Thoracic aorta (tissue), 2 donors: ENCODE results near the gene EVC. TPM values are rescaled to one million over a fixed set of nuclear protein-coding genes. Genes with fewer than 3 reads are reported as not detected.

Experiments used
- ATAC-seq: fragments of 150-250 bp; one replicate; pipeline ENCODE4 v1.8.0; 2017; ENCODE audit warnings: low read depth; ENCODE audit not compliant: insufficient number of reproducible peaks, low FRiP score
- DNase-seq: peaks from one replicate; pipeline ENCODE4 v3.0.0-alpha.2; 2020; ENCODE audit warnings: low spot score
- H3K27ac ChIP-seq, 2 donors: fragments of 200-600 bp; sonication (generic); 1 replicate in 1 of 2; 2 replicates in 1 of 2; pipeline ENCODE4 v1.5.1; 2016; ENCODE audit warnings: mild to moderate bottlenecking in 2 of 2, moderate library complexity in 2 of 2
- H3K27me3 ChIP-seq: fragments of 200-600 bp; sonication (generic); replicated peaks from 2 replicates; pipeline ENCODE4 v1.6.0; 2016; ENCODE audit warnings: mild to moderate bottlenecking; ENCODE audit not compliant: insufficient read depth
- H3K36me3 ChIP-seq: fragments of 200-600 bp; sonication (generic); one replicate; pipeline ENCODE4 v1.5.1; 2016
- H3K4me1 ChIP-seq, 2 donors: fragments of 200-600 bp; sonication (generic); 1 replicate in 1 of 2; 2 replicates in 1 of 2; pipeline versions ENCODE4 v1.5.1 to v1.6.0; 2016; ENCODE audit warnings: low read depth in 2 of 2, mild to moderate bottlenecking in 1 of 2; ENCODE audit not compliant: control insufficient read depth in 1 of 2
- H3K4me3 ChIP-seq: fragments of 200-600 bp; sonication (generic); 2 replicates; pipeline ENCODE4 v1.5.1; 2016; ENCODE audit warnings: mild to moderate bottlenecking
- H3K9me3 ChIP-seq: fragments of 200-600 bp; sonication (generic); 2 replicates; pipeline ENCODE4 v1.5.1; 2016
- CTCF ChIP-seq: fragments of 200-600 bp; sonication (generic); IDR thresholded peaks from one replicate; pipeline ENCODE4 v1.5.1; 2019; ENCODE audit warnings: antibody characterized with exemption
- total RNA-seq, 2 donors: library from RNA; depleted of rRNA; stranded (reverse); fragments of >200 nt; gene quantifications; one replicate each; pipeline versions ENCODE4 v1.1.0 to v1.2.3, GENCODE V29; 2016

The EVC gene
- total RNA-seq, 2 donors from 2014 or later = 65.1 to 88.5 TPM

DNA sequence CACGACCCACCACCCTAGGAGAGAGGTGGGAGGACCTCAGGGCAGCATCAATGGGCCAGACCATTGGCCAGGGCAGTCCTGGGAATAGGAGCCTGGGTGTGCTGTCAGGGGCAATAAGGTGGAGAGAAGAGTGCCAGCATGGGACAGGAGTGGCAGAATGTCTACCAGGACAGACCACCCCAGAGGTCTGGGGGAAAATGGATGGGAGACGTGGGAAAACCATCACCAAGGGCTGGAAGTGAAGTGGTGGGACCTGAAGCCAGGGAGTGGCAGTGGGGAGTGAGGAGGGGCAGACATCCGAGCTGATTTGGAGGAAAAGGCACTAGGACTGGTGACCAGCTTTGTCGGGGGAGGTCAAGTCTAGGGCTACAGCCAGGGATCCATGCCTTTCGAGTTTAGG is 3.6 kb upstream of the EVC start:
- peaks cover 2% of the 10 kb centered on the region for H3K36me3 ChIP-seq
- H3K27ac ChIP-seq = no peak overlapping the region
- no peak for TF ChIP-seq CTCF
- H3K9me3 ChIP-seq = no peaks in the 10 kb centered on the region
- H3K4me1 ChIP-seq = peaks cover 25 to 47% of the 10 kb centered on the region in 2 donors
- H3K27me3 ChIP-seq = no peaks in the 10 kb centered on the region
- H3K4me3 ChIP-seq = peak overlapping the region; percentile 89
- DNase-seq (no peak), ATAC-seq (no peak)

DNA sequence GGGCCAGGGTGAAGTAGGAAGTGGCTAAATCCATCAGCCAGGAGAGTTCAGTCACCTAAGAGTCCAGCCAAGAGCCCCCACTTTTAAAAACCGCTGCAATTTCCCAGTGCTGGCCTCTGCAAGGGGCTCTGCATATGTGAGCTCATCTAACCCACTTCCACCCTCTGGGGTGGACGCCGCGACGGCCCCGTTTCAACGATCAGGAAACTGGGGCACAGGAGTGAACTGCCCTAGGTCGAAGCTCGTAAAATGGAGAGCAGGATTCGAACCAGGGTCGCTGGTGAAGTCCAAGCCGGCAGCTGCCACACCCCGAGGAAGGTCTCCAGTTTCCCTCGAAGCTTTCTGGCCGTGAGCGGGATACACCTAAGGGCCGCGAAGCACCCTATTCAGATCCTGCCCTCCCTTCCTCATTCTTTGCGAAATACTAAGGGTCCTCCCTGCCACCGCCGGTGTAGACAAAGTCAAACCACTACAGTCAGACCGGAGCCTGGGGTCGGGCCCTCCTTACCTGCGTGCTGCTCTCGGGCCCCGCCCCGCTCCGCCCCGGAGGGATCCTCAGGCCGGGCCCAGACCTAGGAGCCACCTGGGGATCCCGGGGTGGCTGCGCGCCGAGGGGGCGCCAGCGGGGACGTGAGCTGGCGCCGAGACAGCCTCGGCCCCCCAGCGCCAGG is 3.1 kb upstream of the EVC start:
- no peaks in the 10 kb centered on the region for H3K9me3 ChIP-seq
- ATAC-seq = no peak
- no peak for TF ChIP-seq CTCF
- H3K36me3 ChIP-seq = no peaks in the 10 kb centered on the region
- peak overlapping the region; percentile 89 for H3K4me3 ChIP-seq
- no peaks in the 10 kb centered on the region for H3K27me3 ChIP-seq
- H3K4me1 ChIP-seq = peaks cover 27 to 52% of the 10 kb centered on the region in 2 donors
- DNase-seq = no peak
- peak overlapping the region; percentile 85 to 94 for H3K27ac ChIP-seq

DNA sequence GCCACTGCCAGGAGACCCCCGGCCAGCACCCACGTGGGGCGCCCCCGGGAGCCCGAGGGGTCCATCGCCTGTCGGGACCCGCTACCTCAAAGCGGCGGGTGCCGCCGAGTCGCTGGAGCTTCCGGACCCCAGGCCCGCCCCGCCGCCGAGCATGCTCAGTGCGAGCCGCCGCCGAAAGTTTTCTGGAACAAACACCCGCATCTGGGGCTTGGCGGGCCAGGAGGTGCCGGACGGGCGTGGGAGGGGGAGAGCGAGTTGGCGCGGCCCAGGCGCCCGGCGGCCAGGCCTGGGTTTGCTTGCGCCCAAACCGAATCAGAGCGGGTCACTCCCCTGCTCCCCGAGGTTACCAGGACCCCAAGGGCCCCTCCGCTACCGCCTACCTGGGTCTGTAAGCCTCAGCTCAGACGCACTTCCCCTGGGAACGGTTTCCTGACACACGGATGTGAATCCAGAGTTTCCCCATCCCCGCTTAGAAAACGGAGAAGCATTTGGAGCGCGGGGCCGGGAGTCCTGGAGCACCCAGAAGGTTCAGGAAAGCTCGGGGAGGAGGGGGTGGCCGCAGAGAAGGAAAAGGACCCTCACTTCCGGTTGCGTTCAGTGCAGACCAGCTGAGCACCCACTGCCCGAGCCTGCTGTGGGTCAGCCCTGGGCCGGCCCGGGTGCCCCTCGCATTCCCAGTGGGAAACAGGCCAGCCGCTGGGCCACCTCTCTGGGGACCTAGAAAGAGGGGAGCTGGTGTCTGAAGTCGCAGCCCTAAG is 2.4 kb upstream of the EVC start, which contains the start of gene EVC2:
EVC2 (minus strand) TSS at position 111 of the 758 bp plus-strand sequence; CDS start at position 65, 46 bp downstream.
- no peaks in the 10 kb centered on the region for H3K36me3 ChIP-seq
- peak within 1 kb of the TSS; percentile 85 to 94 for H3K27ac ChIP-seq
- no peaks in the 10 kb centered on the region for H3K27me3 ChIP-seq
- ATAC-seq = no peak
- peaks cover 27 to 56% of the 10 kb centered on the region in 2 donors for H3K4me1 ChIP-seq
- no peak for TF ChIP-seq CTCF
- no peak for DNase-seq
- H3K4me3 ChIP-seq = peak within 1 kb of the TSS; percentile 89
- no peaks in the 10 kb centered on the region for H3K9me3 ChIP-seq

- H3K4me1 ChIP-seq = peaks cover 27 to 61% of the 10 kb centered on the region in 2 donors
- no peaks in the 10 kb centered on the region for H3K9me3 ChIP-seq
- ATAC-seq (no peak), DNase-seq (no peak)
- peak overlapping the region; percentile 89 for H3K4me3 ChIP-seq
- H3K36me3 ChIP-seq = no peaks in the 10 kb centered on the region
- H3K27ac ChIP-seq = peak overlapping the region; percentile 85 to 94
- H3K27me3 ChIP-seq = no peaks in the 10 kb centered on the region
- no peak for TF ChIP-seq CTCF
Measured at GRCh38 chr4:5709207-5709575, 1.8 kb upstream of the EVC start.
